ENCODE data around the gene HMCN1. TPM values are rescaled to one million over a fixed set of nuclear protein-coding genes. Genes with fewer than 3 reads are reported as not detected.

The HMCN1 gene
- total RNA-seq, 1 experiment from 2014 or later, result under 0.01 TPM

GRCh38 chr1:186026946-186027345 is 292.8 kb downstream of the HMCN1 start:
- no peak for DNase-seq (ENCODE audit: low read depth)

DNA sequence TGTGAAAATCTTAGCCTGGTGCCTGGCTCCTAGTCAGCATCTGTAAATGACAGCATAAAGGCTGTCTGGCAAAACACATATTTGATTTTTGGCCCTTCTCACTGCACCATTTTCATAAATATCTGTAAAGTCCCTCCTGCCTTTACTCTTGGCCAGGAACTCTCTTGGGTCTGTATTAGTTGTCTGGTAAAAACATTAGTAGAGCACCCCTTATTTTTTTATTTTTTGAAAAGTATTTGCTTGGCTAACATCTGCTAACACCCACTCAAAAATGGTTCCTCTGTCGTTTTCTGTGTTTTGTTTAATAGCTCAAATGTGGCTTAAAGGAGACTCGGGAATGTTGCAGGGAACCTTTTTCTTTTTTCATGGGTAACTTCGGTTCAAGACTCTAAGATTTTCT is 293.4 kb downstream of the HMCN1 start:
- no peak for DNase-seq (ENCODE audit: low read depth)

- DNase-seq (ENCODE audit: low read depth), result no peak
These were observed 296.3 kb downstream of the HMCN1 start for GRCh38 chr1:186030453-186030852.

- peak; percentile 1 for DNase-seq (ENCODE audit: low read depth)
These were observed 299.7 kb downstream of the HMCN1 start for GRCh38 chr1:186033847-186034271.

- DNase-seq (ENCODE audit: low read depth), result no peak
These were observed 308.0 kb downstream of the HMCN1 start for GRCh38 chr1:186042230-186042629.

- DNase-seq (ENCODE audit: low read depth), result no peak
These were observed 309.1 kb downstream of the HMCN1 start for GRCh38 chr1:186043296-186043695.

GRCh38 chr1:186044079-186044685 is 310.0 kb downstream of the HMCN1 start:
- no peak for DNase-seq (ENCODE audit: low read depth)

GRCh38 chr1:186046437-186047211 is 312.4 kb downstream of the HMCN1 start:
- no peak for DNase-seq (ENCODE audit: low read depth)

DNA sequence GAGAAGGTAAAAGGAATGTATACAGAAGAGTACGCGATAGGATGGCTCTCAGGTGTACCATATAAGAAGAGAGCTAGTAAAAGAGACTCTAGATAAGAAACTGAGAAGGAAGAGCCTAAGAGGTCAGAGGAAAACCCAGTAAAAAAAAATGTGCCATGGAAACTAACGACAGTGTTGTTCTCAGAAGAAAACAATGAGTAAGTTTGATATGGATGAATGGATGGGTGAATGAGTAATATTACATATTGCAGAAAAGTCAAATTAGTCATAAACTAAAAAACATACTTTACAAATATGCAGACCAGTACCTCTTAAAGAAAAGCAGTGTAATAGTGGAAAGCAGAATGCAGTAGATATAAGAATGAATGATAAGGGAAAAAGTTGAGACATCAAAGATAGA is 316.2 kb downstream of the HMCN1 start:
- no peak for DNase-seq (ENCODE audit: low read depth)

DNA sequence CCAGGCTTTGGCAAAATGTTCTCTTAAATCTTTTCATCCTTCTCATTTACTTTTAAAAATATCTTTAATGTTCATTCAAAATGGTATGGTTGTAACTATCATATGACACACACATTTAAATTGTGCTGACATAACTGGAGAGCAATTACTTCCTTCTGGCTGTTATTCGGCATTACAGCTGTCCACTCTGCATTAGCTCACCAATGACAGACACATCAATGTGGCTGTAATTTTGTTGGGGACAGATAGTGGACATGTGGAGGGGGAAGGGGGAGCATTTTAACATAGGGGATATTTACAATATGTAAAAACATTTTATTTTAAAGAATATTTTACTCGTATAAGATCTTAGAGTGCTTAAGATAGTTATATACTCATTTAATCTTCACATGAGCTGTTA is 319.8 kb downstream of the HMCN1 start:
- DNase-seq (ENCODE audit: low read depth), result no peak

- DNase-seq (ENCODE audit: low read depth), result no peak
These were observed 320.7 kb downstream of the HMCN1 start for GRCh38 chr1:186054932-186055331.

DNA sequence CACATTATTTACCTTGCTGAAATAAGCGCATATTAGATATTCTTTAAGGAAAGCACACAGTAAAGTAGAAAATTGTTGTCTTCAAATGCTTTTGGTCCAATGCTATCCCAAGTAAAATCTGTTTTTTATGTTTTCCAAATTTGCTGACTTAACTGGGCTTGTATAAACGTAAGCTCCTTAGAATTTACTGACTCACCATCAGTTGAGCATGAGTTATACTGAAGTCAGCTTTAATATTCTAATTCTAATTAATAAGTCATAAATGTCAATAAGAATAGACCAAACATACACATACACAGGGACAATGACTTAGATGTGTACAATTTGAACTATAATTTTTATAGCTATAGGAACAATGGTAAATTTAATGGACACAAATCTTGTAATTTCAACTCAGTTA is 321.7 kb downstream of the HMCN1 start:
- no peak for DNase-seq (ENCODE audit: low read depth)

- DNase-seq (ENCODE audit: low read depth), result no peak
These were observed 322.9 kb downstream of the HMCN1 start for GRCh38 chr1:186057086-186057485.

- no peak for DNase-seq (ENCODE audit: low read depth)
These were observed 325.1 kb downstream of the HMCN1 start for GRCh38 chr1:186059311-186059710.

GRCh38 chr1:186059752-186060151 is 325.6 kb downstream of the HMCN1 start:
- no peak for DNase-seq (ENCODE audit: low read depth)

DNA sequence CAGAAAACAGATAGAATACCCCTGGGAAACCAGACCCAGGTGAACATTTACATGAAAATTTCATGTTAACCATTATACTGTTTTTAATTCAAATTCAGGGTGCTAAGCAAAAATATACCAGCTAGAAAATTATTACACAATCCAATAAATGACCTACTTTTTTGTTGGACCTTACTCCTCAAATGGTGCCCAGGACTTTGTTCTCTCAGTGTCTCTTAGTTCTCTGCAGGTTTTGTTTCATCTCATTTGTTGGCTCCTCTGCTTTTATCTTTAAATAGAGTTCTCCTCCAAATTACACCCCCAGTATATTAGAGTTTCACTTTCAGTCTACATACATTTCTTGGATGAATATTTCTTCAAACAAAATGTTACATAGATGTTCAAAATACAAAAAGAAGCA is 326.0 kb downstream of the HMCN1 start:
- DNase-seq (ENCODE audit: low read depth), result no peak

DNA sequence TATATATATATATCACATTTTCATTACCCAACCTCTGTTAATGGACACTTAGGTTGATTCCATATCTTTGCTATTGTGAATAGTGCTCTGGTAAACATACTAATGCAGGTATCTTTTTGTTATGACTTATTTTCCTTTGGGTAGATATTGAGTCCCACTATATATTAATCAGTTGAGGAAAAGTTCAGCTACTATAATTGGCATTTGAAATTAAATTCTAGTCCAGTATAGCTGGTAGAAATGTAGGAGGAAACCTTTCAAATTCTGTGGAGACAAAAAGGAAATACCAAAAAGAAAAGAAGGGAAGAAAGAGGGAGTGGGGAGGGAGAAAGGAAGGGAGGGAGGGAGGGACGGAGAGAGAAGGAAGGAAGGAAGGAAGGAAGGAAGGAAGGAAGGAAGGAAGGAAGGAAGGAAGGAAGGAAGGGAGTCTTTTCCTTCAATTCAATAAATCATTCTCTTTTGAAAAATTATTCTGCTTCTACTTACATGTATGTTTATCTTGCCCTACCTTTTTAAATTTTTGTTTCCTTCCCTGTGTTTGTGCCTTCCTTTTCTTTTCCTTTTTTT is 329.0 kb downstream of the HMCN1 start:
- no peak for DNase-seq (ENCODE audit: low read depth)

- DNase-seq (ENCODE audit: low read depth), result no peak
These were observed 332.2 kb downstream of the HMCN1 start for GRCh38 chr1:186066411-186066810.

- DNase-seq (ENCODE audit: low read depth), result no peak
These were observed 339.5 kb downstream of the HMCN1 start for GRCh38 chr1:186073697-186074096.

DNA sequence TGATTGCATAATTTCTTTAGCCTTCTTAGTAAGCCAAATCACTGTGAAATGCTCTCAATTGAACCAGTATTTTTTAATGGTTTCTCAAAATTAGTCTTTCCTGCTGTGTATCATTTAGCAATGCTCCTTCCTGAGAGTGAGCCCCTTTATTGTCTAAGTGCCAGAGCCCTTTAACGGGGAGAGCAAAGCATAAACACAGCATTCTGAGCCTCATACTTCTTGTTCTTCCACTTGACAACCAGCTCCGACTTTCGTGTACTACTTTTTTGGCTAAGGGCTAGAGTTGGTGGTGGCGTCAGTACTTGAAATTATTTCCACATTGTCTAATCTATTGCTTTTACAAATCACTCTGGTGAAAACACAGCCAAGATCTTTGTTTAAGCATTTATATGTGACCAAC is 341.8 kb downstream of the HMCN1 start:
- no peak for DNase-seq (ENCODE audit: low read depth)

GRCh38 chr1:186078245-186078644 is 344.1 kb downstream of the HMCN1 start:
- DNase-seq (ENCODE audit: low read depth), result no peak

DNA sequence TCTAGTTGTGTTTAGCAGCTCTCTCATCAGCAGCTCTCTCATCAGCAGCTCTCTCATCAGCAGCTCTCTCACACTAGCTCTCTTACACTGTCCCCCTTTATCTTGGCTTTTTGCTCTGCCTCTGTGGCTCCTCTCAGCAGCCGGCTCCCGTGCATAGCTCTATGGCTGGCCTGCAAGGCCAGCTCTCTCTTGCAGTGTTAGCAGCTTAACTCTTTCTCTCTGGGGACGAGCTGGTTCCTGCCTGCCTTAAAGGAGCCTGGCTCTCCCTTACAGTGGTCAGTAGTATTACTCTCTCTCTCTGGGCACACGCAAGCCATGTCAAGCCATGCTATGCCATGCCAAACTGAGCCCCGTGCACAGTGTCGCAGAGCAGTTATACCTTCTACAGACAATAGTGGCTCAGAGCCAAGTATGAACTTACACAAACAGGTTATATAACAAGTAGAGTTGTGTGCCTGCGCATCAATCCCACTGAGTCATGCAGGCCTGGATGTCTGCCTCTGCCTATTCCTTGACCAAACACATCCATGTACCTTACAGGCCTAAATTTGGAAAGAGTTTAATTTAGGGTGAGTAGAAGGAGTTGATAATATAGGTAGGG is 345.0 kb downstream of the HMCN1 start:
- no peak for DNase-seq (ENCODE audit: low read depth)

All from LHCN-M2 (cell line).